ENCODE results near the gene RPS18.
A peak's percentile ranks its signal among the peaks of the same experiment; 100 is the strongest.
"Not testable (repeated sequence)": the region's sequence is repeated elsewhere in the genome, so short reads cannot be mapped to it uniquely, and the experiment has no call there.

RPS18 gene

DNA sequence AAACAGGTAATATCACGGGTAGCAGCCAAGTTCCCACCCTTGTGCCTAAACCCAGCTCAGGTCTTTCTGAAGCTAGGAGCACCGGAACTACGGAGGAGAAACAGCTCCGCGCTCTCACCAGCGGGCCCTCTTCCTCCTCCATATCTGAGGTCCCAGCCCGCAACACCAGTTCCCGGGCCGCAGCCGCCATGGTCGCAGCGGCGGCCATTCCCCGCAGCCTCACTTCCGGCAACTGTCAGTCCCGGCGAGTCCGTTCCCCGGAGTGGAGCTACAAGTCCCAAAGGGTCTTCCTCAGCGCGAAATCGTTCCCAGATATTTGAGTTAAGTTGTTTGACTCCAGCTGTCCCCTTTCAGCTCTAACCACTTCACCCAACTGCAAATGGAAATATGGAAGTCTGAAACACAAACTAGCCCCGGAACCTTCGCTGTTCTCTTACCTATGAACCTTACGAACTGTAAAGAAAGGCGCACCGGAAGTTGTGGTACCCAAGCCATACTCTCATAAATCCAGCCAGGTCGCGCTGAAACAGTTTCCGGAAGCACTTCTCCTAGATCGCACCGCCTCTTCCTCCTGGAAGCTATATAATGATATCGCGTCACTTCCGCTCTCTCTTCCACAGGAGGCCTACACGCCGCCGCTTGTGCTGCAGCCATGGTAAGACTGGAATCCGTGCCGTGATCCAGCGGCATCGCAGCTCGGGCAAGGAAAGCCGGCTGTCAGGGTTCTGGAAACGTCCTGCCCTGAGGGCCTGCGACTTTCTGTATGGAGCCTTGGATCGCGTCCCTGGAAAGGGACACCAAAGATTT is at the start of gene RPS18, which contains the start of gene VPS52:
Gene RPS18 (plus strand): TSS at position 608 of the 807 bp plus-strand sequence. CDS start 45 bp downstream, at position 653.
Gene VPS52 (minus strand): TSS at position 409 of the 807 bp plus-strand sequence. CDS start 201 bp downstream, at position 208.
- peak; percentile 87 for DNase-seq

DNA sequence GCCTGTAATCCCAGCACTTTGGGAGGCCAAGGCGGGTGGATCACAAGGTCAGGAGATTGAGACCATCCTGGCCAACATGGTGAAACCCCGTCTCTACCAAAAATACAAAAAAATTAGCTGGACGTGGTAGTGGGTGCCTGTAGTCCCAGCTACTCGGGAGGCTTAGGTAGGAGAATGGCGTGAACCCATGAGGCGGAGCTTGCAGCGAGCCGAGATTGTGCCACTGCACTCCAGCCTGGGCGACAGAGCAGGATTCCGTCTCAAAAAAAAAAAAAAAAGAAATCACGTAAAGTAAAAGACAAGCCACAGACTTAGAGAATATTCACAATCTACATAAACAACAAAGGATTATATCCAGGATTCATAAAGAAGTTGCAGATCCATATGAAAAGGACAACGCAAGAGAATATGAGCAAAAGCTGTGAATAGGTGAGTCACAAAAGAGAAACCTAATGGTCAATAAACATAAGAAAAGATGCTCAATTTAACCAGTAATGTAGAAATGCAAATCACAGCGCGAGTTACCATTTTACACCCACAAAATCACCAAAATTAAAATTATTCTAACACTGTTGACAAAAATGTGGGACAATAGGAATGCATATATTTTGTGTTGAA is 45.3 kb upstream of the RPS18 start:
- not testable (repeated sequence) for DNase-seq

DNA sequence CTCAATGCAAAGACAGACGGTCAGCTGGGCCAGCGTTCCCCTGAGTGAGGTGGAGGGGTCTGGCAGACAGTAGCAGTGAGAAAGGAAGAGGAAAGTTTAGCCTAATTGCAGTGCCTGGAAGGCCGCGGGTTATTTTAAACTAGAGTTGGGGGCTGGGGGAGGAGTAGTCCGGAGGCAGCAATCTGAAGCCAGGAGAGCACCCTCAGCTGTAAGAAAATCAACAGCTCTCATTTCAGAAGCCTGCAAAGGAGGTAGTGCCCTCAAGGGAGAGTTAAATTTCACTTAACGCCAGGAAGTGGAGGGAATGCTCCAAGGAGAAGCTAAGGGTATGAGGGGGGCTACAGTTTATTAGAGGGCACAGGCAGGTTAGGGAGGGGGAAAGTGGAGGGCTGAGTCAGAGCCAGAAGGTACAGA is 36.6 kb upstream of the RPS18 start:
- no peak for DNase-seq

DNA sequence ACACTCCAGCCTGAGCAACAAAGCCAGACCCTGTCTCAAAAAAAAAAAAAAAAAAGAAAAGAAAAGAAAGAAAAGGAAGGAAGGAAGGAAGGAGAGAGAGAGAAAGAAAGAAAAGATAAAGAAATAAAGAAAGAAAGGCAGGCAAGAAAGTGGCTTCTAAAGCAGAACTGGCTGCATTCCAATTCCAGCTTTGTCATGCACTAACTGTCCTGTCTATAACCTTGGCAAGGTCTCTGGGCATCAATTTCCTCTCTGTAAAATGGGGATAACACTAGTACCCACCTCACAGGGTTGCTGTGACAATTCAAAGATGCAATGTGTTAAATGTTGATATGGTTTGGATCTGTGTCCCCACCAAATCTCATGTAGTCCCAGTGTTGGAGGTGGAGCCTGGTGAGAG is 35.5 kb upstream of the RPS18 start:
- DNase-seq = no peak

DNA sequence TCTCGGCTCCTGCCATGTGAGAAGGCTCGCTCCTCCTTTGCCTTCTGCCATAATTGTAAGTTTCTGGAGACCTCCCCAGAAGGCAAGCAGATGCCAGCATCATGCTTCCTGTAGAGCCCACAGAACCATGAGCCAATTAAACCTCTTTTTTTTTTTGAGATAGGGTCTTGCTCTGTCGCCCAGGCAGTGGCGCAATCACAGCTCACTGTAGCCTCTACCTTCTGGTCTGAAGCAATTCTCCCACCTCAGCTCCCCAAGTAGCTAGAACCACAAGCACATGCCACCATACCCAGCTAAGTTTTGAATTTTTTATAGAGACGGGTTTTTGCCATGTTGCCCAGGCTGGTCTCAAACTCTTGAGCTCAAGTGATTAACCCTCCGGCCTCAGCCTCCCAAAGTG is 35.0 kb upstream of the RPS18 start:
- no peak for DNase-seq

DNA sequence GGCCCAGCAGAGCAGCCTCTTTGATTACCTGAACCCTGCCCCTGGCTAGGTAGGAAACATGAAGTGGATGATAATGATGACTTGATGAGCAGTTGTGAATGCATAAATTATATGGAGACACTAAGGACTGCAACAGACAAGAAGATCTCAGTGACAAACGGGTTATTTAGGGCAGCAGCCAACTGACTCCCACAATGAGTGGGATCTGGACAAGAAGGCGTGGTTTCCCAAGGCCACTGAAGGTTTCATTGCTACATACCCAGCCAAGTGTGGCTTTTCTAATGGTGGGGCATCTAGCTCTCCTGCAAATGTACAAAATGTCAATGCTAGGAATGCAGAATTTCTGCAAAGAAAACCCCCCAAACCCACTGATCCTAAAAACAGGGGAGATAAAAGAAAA is 34.1 kb upstream of the RPS18 start:
- no peak for DNase-seq

- DNase-seq = no peak
Measured at GRCh38 chr6:33241968-33242367, 29.9 kb upstream of the RPS18 start.

DNA sequence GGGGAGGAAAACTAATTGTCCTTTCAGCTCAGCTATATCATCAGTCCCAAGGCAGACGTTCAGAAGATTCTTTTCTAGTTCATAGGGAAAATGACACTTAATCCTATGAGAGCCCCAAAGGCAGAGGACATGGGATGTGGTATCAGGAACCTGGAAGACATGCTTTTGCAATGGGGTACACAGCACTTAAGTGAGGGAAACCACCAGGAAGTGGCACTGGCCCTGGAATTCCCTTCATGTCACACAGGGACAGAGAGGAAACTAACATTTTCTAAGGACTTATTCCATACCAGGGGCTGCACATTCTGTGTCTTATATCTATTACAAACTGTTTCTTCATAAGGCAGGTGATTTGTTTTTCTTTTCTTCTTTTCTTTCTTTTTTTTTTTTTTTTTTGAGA is 28.4 kb upstream of the RPS18 start:
- no peak for DNase-seq

- peak; percentile 92 for DNase-seq
Measured at GRCh38 chr6:33247977-33248642, 23.8 kb upstream of the RPS18 start.

GRCh38 chr6:33248643-33248931 is 23.3 kb upstream of the RPS18 start:
- DNase-seq = no peak

DNA sequence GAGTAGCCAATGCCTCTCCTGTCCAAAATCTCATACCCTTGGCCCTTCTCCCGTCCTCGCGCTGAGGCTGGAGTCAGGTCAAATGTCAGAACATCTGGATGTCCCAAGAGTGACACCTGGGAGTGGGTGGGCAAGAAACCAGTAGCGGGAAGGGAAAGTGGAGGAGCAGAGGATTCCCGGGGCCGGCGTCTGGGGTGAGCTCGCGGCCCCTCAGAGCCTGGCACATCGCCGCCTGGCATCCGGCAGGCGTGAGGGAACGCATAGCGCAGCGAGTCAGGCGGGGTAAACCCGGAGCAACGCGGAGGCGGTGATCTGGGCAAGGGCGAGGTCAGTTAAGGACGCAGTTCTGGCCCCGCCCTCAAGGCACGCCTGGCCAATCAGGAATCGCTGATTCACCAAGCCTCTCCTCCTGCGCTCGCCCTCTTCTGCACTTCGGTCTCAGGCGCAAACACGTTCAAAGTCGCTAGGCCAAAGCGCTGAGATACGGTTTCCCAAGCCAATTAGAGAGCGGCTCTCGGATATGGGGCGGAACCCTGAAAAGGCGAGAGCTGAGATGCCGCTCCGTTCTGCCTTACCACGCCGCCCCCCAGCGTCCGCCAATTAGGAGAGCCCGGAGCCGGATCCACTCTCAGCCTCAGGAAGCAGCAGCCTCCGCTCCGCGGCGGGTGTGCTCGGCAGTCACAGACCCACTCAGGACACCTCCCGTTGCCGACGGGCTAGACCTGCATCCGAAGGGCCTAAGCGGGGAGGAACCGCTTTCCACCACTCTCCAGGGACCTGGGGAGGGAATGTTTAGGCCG is 22.7 kb upstream of the RPS18 start:
- peak; percentile 93 for DNase-seq

DNA sequence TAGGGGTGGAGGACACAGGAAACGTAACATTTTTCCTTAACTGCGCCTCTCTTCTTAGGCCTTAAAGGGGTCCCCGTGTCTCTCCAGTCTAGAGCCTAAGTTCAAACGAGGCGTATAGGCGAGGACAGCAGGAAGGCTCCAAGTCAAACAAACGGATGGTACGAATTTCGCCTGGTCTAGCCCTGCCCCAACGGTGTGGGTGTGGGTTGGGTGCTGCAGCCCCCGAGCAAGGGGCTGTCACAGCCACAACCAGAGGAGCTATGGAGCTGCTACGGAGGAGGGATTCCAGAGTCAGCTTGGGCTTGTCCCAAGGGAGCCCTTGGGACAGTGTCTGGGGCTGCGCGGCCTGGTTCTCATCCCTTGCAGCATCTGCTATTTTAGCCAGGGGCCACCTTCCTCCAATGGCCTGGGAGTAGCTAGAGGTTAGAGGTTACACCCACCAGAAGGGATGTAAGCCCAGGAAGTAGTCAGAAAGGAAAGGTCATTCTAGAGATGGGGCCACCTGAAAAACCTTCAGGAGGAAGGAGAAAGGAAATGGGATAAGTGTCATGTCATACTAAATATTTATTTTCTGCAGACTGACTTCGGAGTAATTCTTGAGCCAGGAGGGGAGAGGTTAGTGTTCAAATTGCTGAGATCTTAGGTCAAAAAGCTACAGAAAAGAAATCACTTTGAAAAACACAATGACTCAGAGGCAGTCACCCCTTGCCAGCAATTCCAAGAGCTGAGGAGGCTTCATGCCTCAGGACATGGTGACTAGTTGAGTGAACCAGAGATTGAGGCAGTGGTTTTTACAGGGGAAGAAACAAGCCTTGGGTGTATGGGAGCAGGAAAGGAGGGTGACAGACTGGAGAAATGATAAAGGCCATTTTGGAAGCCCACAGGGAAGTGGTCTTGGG is 21.9 kb upstream of the RPS18 start:
- no peak for DNase-seq

- no peak for DNase-seq
Measured at GRCh38 chr6:33250731-33251130, 21.1 kb upstream of the RPS18 start.

DNA sequence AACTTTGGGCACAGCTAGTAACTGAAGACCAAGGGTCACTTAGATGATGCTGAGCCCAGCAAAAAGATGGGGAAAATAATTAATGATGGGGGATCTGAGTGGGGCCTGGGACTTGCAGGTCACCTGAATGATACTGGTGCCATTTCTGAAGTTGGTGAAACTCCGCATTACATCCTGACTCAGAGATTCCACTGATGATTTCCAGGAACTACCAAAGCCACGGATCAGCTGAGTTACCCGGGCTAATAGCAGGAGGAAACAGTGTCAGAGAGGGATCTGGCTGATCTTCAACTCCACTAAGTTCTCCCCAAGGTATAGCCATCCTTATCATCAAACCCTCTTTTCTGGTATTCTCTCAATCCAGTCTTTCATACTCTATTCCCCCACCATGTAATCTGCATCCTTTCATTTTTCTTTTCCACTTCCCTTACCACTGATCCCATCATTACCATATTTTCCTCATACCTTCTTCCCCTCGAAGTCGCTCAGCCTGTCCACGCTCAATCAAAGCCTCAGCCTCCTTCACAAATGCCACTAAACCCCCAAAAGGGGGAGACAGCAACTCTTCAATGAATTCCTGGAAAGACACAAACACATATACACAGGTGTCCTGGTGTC is 20.4 kb upstream of the RPS18 start:
- DNase-seq = no peak

DNA sequence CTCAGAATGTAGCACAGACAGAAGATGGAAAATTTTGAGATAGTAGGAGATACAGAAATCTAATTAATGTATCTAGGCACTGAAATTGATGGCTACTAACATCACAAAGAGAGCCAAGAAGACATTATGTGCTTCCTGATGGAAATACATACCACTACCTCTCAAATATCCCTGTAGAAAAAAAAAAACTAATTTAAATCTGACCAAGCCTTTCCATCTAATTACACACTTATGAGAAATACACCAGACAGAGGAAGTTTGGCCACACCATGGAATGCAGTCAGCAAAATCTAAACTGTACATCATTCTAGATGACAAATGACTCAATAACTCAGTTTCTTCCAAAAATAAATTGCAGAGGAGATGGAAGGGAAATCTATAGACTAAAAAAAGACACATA is 19.1 kb upstream of the RPS18 start:
- DNase-seq = no peak

DNA sequence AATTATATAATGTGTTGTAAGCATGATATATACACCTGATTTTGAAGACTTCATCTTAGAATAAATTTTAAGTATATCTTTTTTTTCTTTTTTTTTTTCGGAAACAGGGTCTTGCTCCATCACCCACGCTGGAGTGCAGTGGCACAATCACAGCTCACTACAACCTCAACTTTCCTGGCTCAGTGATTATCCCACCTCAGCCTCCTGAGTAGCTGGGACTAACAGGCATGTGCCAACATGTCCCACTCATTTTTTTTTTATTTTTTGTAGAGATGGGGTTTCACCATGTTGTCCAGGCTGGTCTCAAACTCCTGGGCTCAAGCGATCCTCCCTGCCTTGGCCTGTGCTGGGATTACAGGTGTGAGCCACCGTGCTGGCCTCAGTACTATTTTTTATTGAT is 17.3 kb upstream of the RPS18 start:
- no peak for DNase-seq

DNA sequence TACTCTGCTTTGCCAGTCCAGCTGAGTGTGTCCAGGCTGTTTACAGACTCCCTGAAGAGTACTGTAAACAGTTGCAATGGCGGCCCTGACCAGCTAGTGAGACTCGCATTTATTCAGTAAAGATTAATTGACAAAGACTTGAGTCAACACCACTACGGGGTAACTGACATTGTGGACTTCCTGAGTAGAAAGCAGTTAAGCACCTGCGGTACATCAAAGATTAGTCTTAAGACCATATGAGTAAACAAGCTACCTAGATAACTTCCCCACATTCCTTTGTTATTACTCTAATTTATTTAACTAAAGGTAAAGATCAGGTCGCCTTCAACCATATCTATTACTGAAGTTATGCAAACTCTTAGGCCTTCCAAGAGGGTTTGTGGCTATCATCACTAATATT is 12.8 kb upstream of the RPS18 start:
- no peak for DNase-seq

- DNase-seq = not testable (repeated sequence)
Measured at GRCh38 chr6:33262490-33262889, 9.4 kb upstream of the RPS18 start.

GRCh38 chr6:33264015-33264414 is 7.9 kb upstream of the RPS18 start:
- DNase-seq = no peak

DNA sequence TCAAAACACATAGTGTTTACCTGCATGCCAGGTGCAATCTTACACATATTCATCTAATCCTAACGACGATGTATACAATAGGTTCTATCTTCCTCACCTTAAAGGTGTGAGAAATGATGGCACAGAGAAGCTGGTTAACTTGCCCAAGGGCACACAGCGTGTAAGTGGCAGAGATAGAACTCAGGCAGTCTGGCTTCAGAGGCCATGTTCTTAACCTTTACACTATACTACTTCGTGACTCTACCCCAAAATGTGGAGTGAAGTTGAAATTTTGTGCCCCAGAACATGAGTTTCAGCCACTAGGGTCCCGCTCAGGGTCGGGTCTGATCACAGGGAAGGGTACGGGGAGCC is 783 bp upstream of the RPS18 start:
- no peak for DNase-seq

GRCh38 chr6:33272275-33273128 is 627 bp downstream of the RPS18 start:
- DNase-seq = no peak
